ENCODE data around the gene NKTR.

The NKTR gene

GRCh38 chr3:42697289-42698051 lies 97.0 kb downstream of the NKTR start:
- no peak for DNase-seq
